ENCODE data around the gene DBT.
"Not testable (repeated sequence)": the region's sequence is repeated elsewhere in the genome, so short reads cannot be mapped to it uniquely, and the experiment has no call there.

DBT gene

DNA sequence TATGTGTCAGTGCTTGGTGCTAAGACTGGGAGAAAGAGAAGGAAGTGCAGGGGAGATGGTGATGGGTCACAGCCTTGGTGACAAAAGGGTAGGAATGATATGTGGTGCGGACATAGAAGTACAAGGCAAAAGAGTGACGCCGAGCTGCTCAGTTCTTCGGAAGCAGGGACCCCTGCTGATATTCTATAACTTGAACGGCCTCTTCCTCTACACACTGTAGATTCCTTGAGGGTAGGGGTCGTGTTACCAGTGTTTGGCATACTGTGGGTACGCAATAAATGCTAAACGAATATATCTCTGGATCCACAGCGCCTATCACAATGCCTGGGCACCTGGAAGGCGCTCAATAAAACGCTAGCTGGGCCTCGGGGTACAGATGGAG, 488 bp downstream of the DBT start:
- no peak for DNase-seq

DNA sequence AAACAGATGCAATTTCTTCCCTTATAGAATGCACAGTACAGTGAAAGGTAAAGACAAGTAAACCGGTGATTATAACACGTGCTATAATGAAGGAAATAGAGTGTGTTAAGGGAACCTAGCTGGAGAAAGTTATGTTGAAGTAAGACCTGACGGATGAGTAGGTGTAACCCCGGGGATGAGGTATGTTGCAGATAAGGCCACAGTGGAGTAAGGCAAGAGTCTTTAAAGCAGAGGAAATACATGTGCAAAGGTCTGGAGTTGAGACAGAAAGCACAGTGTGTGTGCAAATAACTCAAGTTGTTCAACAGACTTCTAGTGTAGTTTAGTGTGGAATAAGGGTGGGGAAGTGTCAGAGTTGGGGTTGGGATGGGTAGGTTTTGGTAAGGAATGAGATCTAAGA, 2.9 kb downstream of the DBT start:
- no peak for DNase-seq

DNA sequence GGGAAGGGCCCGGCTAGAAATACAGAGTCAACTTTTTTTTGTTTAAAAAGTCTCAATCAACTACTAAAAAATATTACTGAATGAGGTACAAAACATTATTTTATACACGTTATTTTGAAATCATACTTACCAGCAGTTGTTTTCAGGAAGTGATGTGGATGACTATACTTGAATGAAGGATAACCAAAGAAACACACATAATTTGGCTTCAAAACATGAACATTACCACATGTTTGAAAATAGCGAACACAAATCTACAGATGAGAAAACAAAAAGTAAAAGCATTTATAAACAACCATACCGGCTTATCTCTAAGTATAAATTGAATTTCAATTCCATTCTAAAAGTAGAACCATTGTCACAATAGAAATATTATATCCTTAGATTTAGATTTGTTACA, 9.0 kb downstream of the DBT start:
- DNase-seq, result no peak

DNA sequence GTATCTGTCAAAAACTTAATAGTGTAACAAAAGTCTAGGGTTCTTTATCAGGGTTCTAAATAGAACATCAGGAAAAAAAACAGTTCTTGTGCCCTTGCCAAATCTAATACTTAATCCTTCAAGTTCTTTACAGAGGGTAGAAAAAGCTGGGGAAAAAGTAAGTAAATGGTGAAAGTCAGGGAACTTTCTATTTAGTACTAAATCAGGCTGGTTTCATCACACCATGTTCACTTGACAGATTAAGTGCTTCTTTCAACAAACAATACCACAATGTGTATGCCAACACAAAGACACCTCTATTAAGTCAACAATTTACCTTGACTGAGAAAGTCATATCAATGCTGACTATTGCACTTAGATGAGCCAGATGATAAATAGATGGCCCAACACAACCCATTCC, 9.7 kb downstream of the DBT start:
- no peak for DNase-seq

DNA sequence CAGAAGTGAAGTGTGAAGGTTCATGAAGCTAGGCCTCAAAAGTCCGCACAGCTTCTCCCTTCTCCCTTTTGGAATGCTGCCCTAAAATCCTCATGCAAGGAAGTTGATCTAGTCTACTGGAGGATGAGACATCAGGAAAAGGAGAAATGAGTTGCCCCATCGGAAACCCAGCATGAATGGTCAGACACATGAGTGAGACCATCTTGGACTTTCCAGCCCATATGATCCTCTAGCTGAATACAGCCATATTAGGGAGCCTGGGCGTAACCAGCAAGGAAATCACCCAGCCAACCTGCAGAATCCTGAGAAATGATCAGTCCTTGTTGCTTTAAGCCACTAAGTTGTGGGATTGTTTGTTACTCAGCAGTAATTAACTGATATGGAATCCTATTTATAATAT, 12.5 kb downstream of the DBT start:
- DNase-seq, result no peak

DNA sequence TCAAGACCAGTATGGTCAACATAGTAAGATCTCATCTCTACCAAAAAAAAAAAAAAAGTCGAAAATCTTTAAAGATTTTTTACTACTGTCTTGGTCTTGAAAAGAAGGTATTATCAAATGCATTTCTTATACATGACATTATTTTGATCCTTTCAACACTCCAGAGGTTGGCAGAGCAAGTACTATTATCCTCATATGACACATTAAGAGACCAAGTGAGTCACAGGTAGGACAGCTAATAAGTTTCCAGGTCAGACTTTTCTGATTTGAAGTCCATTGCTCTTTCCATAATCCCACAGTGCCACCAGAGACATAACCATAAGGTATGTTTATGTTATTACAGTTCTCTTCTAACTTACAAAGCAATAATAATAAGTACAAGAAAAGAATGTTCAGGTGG, 15.2 kb downstream of the DBT start:
- DNase-seq, result no peak

DNA sequence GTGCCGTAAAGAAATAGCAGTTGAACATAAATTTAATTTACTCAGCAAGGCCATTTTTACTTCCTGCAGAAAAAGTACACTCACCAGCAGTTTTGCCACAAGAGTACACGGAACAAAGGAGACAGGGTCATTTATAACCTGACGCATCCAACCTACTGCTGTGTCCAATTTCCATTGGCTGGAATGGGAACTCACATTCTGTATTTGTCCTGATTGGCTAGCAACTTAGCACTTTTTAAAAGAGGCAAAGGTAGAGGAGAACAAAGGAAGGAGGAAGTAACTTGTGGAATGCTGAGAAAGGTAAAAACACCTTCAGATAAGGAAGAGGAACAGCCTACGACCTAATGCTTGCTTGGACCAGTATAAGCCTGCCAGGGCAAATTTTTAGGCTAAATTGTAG, 16.1 kb downstream of the DBT start:
- DNase-seq, result not testable (repeated sequence)

DNA sequence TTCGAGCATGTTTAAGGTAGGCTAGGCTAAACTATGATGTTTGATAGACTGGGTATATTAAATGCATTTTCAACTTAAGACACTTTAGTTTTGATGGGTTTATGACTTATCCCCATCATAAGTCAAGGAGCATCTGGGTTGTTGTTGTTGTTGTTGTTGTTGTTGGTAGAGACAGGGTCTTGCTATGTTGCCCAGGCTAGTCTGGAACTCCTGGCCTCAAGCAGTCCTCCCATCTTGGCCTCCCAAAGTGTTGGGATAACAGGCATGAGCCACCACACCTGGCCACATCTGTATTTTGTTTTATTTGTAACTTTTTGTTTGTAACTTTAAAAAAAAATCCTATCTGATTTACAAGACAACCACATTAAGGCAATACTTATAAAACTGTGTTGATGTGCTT, 17.5 kb downstream of the DBT start:
- DNase-seq, result no peak

DNA sequence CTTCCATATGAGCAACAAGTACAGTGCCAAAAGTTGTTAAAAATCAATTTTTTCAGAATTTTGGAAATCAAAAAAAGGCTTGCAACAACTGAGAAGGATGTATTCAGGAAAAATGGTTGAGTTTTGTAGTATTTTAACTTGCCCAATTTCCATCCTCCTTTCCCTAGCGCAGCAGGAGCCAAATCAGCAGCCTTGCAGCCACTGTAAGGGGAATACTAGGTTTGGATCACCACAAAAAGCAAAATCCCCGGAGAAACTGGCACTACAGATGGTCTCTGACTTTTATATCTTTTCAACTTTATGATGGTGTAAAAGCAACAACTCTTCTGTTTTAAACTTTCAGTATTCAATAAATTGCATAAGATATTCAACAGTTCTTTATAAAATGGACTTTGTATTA, 17.9 kb downstream of the DBT start:
- no peak for DNase-seq

DNA sequence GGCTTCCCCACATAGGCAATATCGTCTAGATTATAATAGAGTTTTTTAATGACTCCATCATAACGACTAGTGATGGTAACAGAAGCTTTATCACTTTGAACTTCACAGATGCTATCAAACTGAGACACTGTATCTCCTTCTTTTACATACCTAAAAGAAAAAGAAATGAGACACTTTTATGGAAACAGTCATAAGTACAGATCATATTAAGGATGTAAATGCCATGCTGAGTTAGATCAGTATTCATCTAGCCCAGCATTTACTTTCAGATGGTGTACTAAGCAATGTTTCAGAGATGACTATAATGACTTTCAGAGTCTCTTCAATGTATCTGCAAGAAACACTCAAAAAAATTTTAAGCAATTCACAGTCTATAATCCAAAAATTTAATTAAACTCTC, 18.9 kb downstream of the DBT start:
- no peak for DNase-seq

DNA sequence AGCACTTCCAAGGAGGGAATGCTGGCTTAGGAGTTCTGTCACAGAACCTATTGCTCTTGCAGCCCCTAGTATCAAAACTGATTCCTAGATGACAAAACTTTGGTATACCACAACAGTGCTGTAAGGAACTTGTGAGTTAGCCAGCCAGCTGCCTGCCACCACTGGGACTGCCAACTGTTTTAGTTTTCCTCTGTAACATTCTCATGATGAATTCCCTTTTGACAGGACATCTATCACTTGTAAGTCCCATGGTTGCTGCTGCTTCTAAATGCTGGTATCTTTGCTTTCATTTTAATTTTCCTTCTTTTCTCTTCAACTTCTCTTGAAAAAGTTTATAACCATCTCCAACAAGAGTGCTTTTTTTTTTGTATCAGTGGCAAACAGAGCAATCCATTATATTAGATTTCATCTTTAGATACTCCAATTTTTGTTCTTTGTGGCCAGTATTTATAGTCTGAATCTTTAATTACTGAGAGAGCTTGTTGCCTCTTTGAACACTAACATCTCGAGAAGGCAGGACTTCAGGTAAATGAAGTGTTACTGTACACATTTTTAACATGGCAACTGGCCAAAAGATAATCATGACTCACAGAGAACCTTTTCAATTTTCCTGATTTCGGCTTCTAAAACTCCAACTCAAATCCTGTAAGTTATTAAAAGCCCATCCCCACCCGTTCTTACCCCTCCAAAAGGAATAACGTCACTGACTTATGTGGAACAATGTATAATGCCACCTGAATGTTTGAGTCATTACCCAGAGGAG, 19.8 kb downstream of the DBT start:
- no peak for DNase-seq

DNA sequence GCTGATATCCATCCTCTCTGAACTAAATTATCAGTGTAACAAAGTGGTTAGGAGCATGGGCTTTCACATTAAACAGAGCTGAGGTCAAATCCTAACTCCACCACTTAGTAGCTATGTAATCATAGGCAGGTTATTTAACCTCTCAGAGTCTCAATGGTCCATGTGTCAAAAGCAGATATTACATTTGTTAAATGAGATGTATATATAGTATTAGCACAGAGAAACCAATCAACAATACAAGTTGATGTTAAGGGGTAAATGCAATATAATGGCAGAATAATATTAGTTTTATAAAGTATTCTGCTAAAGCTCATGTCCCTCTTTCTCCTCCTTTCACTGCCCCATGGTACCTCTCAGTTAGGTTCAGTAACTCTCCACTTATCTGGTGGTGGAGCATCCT, 27.2 kb downstream of the DBT start:
- no peak for DNase-seq

DNA sequence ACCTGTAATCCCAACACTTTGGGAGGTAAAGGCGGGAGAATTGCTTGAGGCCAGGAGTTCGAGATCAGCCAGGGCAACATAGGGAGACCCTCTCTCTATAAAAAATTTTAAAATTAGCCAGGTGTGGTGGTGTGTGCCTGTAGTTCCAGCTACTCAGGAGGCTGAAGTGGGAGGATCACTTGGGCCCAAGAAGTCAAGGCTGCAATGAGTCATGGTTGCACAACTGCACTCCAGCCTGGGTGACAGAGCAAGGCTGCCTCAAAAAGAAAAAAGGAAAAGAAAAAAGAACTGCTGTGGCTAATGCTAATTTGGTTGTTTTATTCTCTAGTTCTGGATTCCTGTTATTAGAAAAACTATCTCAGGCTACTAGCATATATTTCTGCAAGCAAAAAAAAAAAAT, 29.8 kb downstream of the DBT start:
- DNase-seq, result no peak

DNA sequence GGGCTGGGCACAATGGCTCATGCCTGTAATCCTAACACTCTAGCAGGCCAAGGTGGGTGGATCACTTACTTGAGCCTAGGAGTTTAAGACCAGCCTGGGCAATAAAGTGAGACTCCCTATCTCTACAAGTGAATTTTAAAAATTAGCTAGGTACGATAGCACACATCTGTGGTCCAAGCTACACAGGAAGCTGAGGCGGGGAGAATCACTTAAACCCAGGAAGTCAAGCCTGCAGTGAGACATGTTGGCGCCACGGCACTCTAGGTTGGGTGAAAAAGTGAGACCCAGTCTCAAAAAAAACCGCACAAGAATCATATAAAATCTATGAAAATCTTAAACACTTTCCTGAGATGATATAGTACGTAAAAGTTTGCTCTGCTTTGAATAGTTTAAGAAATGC, 30.2 kb downstream of the DBT start:
- no peak for DNase-seq

DNA sequence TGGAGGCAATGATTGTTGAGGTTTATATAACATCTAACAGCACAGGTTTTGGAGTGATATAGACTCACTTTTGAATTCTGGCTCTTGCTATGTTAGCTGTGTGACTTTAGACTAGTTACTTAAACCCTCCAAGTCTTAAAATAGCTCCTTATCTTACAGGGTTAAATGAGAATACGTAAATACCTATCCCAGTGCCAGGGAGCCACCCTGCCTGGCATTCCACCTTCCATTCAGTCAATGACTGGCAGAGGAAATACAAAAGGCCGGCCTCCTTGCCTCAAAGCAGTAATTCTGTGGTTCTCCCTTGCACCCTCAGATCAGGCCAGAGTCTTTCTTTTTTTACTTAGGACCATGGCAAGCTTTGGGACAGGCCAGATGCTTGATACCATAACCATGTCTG, 31.8 kb downstream of the DBT start:
- DNase-seq, result no peak

DNA sequence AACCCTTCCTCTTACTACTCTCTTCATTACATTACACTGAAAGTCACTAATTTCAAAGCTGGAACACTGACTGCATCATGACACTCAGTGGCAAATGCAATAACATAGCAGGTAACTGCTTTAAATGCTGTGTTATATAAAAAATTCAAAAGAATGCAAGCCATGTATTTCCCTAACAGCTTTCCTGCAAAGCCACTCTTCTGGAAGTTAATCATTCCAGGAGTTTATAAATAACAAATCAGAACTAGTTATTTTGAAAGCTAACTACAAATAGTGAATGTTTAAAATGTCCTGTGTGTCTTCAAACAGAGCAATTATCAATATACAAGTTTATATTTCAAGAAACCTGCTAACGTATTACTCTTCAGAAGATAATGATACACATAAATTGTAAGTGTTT, 34.5 kb downstream of the DBT start:
- no peak for DNase-seq

DNA sequence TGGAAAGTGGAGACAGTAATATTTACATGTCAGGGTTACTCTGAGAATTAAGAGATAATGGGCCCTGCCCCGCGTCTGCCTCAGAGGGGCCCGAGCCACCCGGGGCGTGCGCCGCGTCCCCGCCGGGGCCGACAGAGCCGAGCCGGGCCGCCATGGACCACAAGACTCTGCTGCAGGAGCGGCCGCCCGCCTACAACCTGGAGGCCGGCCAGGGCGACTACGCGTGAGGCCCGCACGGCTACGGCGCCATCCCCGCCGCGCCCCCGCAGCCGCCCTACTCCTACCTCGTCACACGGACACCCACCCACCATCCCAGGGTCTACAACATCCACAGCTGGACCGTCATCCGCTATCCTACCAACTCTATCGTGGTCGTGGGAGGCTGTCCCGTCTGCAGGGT, 36.5 kb downstream of the DBT start:
- DNase-seq, result no peak

DNA sequence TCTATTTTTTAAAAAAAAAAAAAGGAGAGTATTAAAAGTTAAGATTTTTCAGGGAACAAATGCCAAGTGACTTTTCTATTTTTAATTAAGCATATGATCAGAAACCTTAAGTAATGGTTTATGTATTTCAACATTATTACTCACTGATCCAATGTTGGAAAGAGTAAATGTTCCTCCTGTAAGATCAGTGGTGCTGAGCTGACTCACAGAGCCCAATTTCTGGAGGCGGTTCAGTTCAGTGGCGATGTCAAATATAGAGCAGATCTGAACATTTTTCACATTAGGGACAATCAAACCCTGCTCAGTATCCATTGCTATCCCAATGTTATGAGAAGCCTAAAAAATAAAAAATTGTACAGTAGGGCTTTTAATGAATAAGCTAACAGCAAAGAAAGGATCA, 43.3 kb downstream of the DBT start:
- no peak for DNase-seq

DNA sequence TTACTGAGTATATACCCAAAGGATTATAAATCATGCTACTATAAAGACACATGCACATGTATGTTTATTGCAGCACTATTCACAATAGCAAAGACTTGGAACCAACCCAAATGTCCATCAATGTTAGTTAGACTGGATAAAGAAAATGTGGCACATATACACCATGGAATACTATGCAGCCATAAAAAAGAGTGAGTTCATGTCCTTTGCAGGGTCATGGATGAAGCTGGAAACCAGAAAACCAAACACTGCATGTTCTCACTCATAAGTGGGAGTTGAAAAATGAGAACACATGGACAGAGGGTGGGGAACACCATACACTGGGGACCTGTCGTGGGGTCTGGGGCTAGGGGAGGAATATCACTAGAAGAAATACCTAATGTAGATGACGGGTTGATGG, 44.0 kb downstream of the DBT start:
- not testable (repeated sequence) for DNase-seq

DNA sequence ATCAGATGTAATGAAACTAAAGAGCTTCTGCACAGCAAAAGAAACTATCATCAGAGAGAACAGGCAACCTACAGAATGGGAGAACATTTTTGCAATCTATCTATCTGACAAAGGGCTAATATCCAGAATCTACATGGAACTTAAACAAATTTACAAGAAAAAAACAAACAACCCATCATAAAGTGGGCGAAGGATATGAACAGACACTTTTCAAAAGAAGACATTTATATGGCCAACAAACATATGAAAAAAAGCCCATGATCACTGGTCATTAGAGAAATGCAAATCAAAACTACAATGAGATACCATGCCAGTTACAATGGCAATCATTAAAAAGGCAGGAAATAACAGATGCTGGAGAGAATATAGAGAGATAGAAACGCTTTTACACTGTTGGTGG, 44.5 kb downstream of the DBT start:
- not testable (repeated sequence) for DNase-seq

DNA sequence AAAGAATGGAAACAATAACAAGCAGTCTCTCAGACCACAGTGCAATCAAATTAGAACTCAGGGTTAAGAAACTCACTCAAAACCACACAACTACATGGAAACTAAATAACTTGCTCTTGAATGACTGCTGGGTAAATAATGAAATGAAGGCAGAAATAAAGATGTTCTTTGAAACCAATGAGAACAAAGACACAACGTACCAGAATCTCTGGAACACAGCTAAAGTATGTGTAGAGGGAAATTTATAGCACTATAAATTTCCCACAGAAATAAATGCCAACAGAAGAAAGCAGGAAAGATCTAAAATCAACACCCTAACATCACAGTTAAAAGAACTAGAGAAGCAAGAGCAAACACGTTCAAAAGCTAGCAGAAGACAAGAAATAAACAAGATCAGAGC, 46.9 kb downstream of the DBT start:
- DNase-seq, result not testable (repeated sequence)

DNA sequence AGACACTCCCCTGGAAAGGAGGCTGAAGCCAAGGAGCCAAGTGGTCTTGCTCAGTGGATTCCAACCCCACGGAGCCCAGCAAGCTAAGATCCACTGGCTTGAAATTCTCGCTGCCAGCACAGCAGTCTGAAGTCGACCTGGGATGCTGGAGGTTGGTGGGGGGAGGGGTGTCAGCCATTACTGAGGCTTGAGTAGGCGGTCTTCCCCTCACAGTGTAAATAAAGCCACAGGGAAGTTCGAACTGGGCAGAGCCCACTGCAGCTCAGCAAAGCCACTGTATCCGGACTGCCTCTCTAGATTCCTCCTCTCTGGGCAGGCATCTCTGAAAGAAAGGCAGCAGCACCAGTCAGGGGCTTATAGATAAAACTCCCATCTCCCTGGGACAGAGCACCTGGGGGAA, 49.6 kb downstream of the DBT start:
- DNase-seq, result not testable (repeated sequence)

DNA sequence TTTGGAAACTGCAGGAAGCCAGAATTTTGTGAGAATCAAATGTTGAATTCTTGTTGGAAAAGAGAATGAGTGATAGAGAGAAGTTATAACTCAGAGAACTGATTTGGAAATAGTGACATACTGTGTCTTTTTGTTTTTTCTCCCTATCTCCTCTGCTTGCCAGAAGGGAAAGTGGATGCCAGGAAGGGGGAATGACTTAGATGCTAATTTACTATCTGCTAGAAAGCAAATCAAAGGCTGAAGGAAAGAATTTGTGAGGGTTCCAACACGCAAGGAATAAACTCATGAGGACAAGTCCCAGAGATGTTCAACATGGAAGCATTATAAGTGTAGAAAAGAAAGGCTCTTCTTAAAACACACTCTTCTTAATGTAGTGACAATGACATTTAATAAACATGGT, 51.0 kb downstream of the DBT start:
- DNase-seq, result no peak

DNA sequence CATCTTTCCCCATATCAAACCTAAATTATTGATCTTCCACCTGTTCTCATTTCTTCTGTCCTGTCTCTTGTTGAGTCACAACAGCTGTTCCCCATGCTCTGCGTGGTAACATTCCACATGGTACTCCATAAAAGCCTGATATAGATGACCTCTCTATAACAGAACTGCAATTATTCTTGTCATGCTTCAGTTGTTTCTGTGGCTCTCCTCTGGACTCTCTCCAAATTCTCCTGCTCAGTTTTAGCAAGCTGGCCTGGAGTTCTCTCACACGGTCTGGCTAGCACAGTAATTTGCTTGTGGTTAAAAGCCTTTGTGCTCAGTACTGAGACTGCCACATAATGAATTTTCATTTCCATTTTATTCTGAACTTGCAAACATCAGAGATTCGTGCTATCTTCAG, 61.0 kb downstream of the DBT start:
- DNase-seq, result peak; percentile 8

DNA sequence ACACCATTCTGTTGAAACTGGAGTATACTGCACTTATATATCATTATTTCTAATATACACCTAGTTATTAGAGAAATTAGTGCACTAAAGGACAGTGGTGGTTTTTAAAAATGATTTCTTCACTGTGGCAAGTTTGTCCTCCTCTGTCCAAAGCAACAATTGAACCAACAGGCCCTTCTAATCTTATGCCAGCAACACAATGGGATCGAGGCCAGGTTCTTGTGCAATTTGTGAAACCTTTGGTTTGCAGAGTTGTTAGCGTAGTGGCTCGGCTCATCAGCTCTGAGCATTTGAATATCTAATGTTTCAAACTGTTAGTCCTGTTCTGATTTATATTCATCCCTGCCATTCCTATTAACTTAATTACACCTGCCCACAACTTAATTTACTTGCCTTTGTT, 61.7 kb downstream of the DBT start:
- DNase-seq, result no peak

DNA sequence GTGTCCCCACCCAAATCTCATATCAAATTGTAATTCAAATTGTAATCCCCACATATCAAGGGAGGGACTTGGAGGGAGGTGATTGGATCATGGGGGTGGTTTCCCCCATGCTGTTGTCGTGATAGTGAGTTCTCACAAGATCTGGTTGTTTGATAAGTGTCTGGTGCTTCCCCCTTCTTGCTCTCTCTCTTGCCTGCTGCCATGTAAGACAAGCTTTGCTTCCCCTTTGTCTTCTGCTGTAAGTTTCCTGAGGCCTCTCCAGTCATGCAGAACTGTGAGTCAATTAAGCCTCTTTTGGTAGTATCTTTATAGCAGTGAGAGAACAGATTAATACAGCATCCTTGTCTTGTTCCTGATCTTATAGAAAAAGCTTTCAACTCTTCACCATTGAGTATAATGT, 65.1 kb downstream of the DBT start:
- no peak for DNase-seq
